GM12873 (cell line): ENCODE data around the gene DALRD3.

Experiments used
- CTCF ChIP-seq: IDR thresholded peaks from 2 replicates; pipeline ENCODE4 v1.5.1; 2012; ENCODE audit warnings: low read depth, mild to moderate bottlenecking, moderate library complexity, low read length, control low read depth; ENCODE audit not compliant: insufficient read depth; ENCODE audit errors: missing control alignments

Gene DALRD3

GRCh38 chr3:49021213-49021812 is 2.9 kb upstream of the DALRD3 start:
- TF ChIP-seq CTCF, result no peak

GRCh38 chr3:49020330-49021212 is 2.2 kb upstream of the DALRD3 start:
- TF ChIP-seq CTCF, result no peak

GRCh38 chr3:49019941-49020329 is 1.6 kb upstream of the DALRD3 start:
- no peak for TF ChIP-seq CTCF

GRCh38 chr3:49018707-49019006 is 277 bp upstream of the DALRD3 start:
- TF ChIP-seq CTCF, result no peak

- no peak for TF ChIP-seq CTCF
Measured at GRCh38 chr3:49017229-49017970, 980 bp downstream of the DALRD3 start.

- no peak for TF ChIP-seq CTCF
Measured at GRCh38 chr3:49016414-49017228, 1.8 kb downstream of the DALRD3 start.
